ENCODE data around the gene ZNF280A. TPM values are rescaled to one million over a fixed set of nuclear protein-coding genes. Genes with fewer than 3 reads are reported as not detected.
"Not testable (repeated sequence)": the region's sequence is repeated elsewhere in the genome, so short reads cannot be mapped to it uniquely, and the experiment has no call there.

The ZNF280A gene
- total and polyA plus RNA-seq, 12 donors: 0.06 to 5.5 (median 1.6) TPM

DNA sequence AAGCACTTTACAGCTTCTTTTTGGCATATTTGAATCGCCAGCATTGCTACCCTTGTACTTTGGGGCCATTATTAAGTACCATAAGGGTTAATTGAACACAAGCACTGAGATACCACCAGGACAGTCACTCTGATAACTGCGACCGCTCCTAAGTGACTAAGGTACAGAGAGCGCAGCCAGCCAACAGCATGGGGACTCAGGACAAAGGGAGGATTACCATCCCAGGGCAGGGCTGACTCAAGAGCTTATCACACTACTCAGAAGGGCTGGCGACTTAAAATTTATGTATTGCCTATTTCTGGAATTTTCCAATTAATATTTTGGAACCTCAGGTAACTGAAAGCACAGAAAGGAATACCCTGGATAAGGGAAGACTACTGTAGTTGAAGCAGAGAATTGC is 479 bp downstream of the ZNF280A start:
- WGBS, 4 donors: 35 to 49% (median 46%) methylated on average over 5 of the region's 5 CpGs
- intact Hi-C loops (cut with DNase I): no loop called here

DNA sequence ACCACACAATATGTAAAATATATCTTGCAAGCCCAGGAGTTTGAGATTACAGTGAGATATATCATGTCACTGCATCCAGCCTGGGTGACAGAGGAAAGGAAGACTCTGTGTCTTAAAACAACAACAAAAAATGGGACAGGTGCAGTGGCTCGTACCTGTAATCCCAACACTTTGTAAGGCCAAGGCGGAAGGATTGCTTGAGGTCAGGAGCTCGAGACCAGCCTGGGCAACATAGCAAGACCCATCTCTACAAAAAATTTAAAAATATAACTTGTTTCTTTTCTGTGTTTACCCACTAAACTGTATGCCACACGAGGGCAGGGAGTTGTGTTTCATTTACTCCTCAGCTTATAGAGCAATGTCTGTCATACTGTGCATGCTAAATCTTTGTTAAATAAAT is 3.1 kb downstream of the ZNF280A start:
- Histone ChIP-seq H3K9me3 (replicated peaks in 1 of 3) (no peaks in the 10 kb centered on the region), H3K4me1 (replicated peaks in 1 of 2) (peaks cover 0 to 6% of the 10 kb centered on the region in 2 donors), H3K27me3 (no peaks in the 10 kb centered on the region), H3K36me3 (replicated peaks in 1 of 2) (no peaks in the 10 kb centered on the region), H3K27ac (no peak overlapping the region), H3K4me3 (no peak overlapping the region)
- TF ChIP-seq, protein P1, sequence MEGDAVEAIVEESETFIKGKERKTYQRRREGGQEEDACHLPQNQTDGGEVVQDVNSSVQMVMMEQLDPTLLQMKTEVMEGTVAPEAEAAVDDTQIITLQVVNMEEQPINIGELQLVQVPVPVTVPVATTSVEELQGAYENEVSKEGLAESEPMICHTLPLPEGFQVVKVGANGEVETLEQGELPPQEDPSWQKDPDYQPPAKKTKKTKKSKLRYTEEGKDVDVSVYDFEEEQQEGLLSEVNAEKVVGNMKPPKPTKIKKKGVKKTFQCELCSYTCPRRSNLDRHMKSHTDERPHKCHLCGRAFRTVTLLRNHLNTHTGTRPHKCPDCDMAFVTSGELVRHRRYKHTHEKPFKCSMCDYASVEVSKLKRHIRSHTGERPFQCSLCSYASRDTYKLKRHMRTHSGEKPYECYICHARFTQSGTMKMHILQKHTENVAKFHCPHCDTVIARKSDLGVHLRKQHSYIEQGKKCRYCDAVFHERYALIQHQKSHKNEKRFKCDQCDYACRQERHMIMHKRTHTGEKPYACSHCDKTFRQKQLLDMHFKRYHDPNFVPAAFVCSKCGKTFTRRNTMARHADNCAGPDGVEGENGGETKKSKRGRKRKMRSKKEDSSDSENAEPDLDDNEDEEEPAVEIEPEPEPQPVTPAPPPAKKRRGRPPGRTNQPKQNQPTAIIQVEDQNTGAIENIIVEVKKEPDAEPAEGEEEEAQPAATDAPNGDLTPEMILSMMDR (IDR thresholded peaks at IDR 0.05): no peak
- TF ChIP-seq POLR2A (IDR thresholded peaks at IDR 0.05): no peak
- DNase-seq: no peak
- 65 to 83% (median 78%) methylated on average over 4 of the region's 4 CpGs for WGBS, 4 donors
- intact Hi-C loops (cut with DNase I): no loop called here

More for the DNA sequence above, 479 bp downstream of the ZNF280A start:
- Histone ChIP-seq H3K4me1 (replicated peaks in 1 of 2) (peaks cover 0 to 6% of the 10 kb centered on the region in 2 donors), H3K36me3 (replicated peaks in 1 of 2) (no peaks in the 10 kb centered on the region), H3K9me3 (replicated peaks in 1 of 3) (no peaks in the 10 kb centered on the region), H3K4me3 (peak overlapping the region in 2 of 4 donors; percentile 5 to 41), H3K27me3 (no peaks in the 10 kb centered on the region), H3K27ac (peak overlapping the region in 4 of 5 donors; percentile 14 to 83 (median 66))
- peak; percentile 27 to 80 (median 59) for DNase-seq
- TF ChIP-seq POLR2A (IDR thresholded peaks at IDR 0.05): no peak

GRCh38 chr22:22515890-22516289 is 4.2 kb downstream of the ZNF280A start:
- H3K36me3 ChIP-seq (replicated peaks in 1 of 2): no peaks in the 10 kb centered on the region
- H3K4me3 ChIP-seq: no peak overlapping the region
- H3K27ac ChIP-seq: no peak overlapping the region
- DNase-seq: no peak
- H3K4me1 ChIP-seq (replicated peaks in 1 of 2): peaks cover 0 to 6% of the 10 kb centered on the region in 2 donors
- no peaks in the 10 kb centered on the region for H3K27me3 ChIP-seq
- intact Hi-C loops (cut with DNase I): no loop called here
- no peaks in the 10 kb centered on the region for H3K9me3 ChIP-seq (replicated peaks in 1 of 3)
- no peak for TF ChIP-seq POLR2A (IDR thresholded peaks at IDR 0.05)
- TF ChIP-seq, protein P1 (IDR thresholded peaks at IDR 0.05): no peak

DNA sequence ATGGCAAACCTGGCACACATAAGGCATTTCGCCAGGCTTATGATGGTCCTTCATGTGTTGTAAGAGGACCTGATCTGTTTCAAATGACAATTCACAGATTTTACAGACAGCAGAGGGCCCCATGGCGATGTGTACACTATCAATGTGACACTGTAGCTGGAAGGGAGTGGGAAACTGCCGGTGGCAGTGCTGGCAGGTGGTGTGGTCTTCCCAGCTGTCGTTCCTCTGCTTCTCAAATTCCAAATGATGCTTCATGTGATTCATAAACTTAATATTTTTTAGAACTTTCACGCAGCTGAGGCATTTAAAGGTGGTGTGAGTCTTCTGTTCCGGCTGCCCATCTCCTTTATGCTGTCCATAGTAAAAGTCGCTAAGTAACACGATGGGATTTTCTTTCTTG is 5.6 kb downstream of the ZNF280A start:
- H3K4me3 ChIP-seq; DNase-seq; H3K4me1 ChIP-seq (replicated peaks in 1 of 2); H3K27ac ChIP-seq; H3K36me3 ChIP-seq (replicated peaks in 1 of 2); H3K9me3 ChIP-seq (replicated peaks in 1 of 3); H3K27me3 ChIP-seq; intact Hi-C loops (cut with DNase I): not testable (repeated sequence)
- 68 to 82% (median 75%) methylated on average over 8 of the region's 8 CpGs for WGBS, 4 donors

- no peak for DNase-seq
- no peak overlapping the region for H3K27ac ChIP-seq
- 88 to 100% (median 95%) methylated on average over 2 of the region's 2 CpGs for WGBS, 4 donors
- intact Hi-C loops (cut with DNase I): no loop called here
- no peaks in the 10 kb centered on the region for H3K27me3 ChIP-seq
- TF ChIP-seq, protein P1 (IDR thresholded peaks at IDR 0.05): no peak
- no peak for TF ChIP-seq POLR2A (IDR thresholded peaks at IDR 0.05)
- H3K4me1 ChIP-seq (replicated peaks in 1 of 2): no peaks in the 10 kb centered on the region
- no peaks in the 10 kb centered on the region for H3K36me3 ChIP-seq (replicated peaks in 1 of 2)
- no peaks in the 10 kb centered on the region for H3K9me3 ChIP-seq (replicated peaks in 1 of 3)
- H3K4me3 ChIP-seq: no peak overlapping the region
Measured at GRCh38 chr22:22513619-22514018, 6.5 kb downstream of the ZNF280A start.

Data from adrenal gland (tissue), 12 donors.